GM23338 (cell line): ENCODE measurements around the gene ST6GALNAC3. TPM values are rescaled to one million over a fixed set of nuclear protein-coding genes. Genes with fewer than 3 reads are reported as not detected.

ENCODE experiments used
- ATAC-seq: fragments of 200-7000 bp; cut with Tn5 transposase; 3 replicates; pipeline ENCODE4 v1.9.1; 2020
- DNase-seq: peaks from one replicate; pipeline ENCODE4 v3.0.0-alpha.2; 2015; ENCODE audit warnings: low spot score
- H2AFZ ChIP-seq: fragments of 200-600 bp; sonication (generic); 2 replicates; pipeline ENCODE4 v1.8.0; 2016; ENCODE audit warnings: antibody characterized with exemption, mild to moderate bottlenecking, moderate library complexity
- H3F3A ChIP-seq: fragments of 200-600 bp; sonication (generic); replicated peaks from 2 replicates; pipeline ENCODE4 v1.8.0; 2017; ENCODE audit warnings: antibody characterized with exemption, mixed run types, low read depth
- H3K27ac ChIP-seq: fragments of 200-600 bp; sonication (generic); 2 replicates; pipeline ENCODE4 v1.6.1; 2016; ENCODE audit warnings: low read depth
- H3K27me3 ChIP-seq: fragments of 200-600 bp; sonication (generic); 2 replicates; pipeline ENCODE4 v1.8.0; 2016; ENCODE audit warnings: mild to moderate bottlenecking, mixed run types, moderate library complexity; ENCODE audit not compliant: insufficient read depth
- H3K36me3 ChIP-seq: fragments of 200-600 bp; sonication (generic); 2 replicates; pipeline ENCODE4 v1.8.0; 2016; ENCODE audit warnings: mild to moderate bottlenecking; ENCODE audit not compliant: insufficient read depth
- H3K4me1 ChIP-seq: fragments of 200-600 bp; sonication (generic); 2 replicates; pipeline ENCODE4 v1.8.0; 2016; ENCODE audit warnings: mild to moderate bottlenecking, moderate library complexity; ENCODE audit not compliant: insufficient read depth
- H3K4me2 ChIP-seq: fragments of 200-600 bp; sonication (generic); 2 replicates; pipeline ENCODE4 v1.7.1; 2017; ENCODE audit warnings: mixed run types
- H3K4me3 ChIP-seq: fragments of 200-600 bp; sonication (generic); 2 replicates; pipeline ENCODE4 v1.6.1; 2016; ENCODE audit warnings: mixed run types
- H3K79me2 ChIP-seq: fragments of 200-600 bp; sonication (generic); replicated peaks from 2 replicates; pipeline ENCODE4 v1.8.0; 2017; ENCODE audit warnings: mild to moderate bottlenecking; ENCODE audit not compliant: insufficient read depth
- H3K9me2 ChIP-seq: fragments of 200-600 bp; sonication (generic); 2 replicates; pipeline ENCODE4 v1.8.0; 2017; ENCODE audit not compliant: insufficient read depth
- H4K20me1 ChIP-seq: fragments of 200-600 bp; sonication (generic); replicated peaks from 2 replicates; pipeline ENCODE4 v1.8.0; 2017; ENCODE audit warnings: mild to moderate bottlenecking; ENCODE audit not compliant: insufficient read depth
- H3K27ac Mint-ChIP-seq: 2 replicates; pipeline ENCODE4 v1.8.0; 2020; ENCODE audit warnings: inconsistent platforms, mild to moderate bottlenecking, moderate library complexity, mixed read lengths
- H3K27me3 Mint-ChIP-seq: 3 replicates; pipeline ENCODE4 v1.8.0; 2022; ENCODE audit warnings: low read depth, mild to moderate bottlenecking, moderate library complexity, mixed read lengths, inconsistent platforms; ENCODE audit not compliant: insufficient read depth, poor library complexity
- H3K36me3 Mint-ChIP-seq: 3 replicates; pipeline ENCODE4 v1.8.0; 2021; ENCODE audit warnings: low read depth, mild to moderate bottlenecking, inconsistent platforms, moderate library complexity, mixed read lengths
- H3K4me1 Mint-ChIP-seq: 3 replicates; pipeline ENCODE4 v1.8.0; 2020; ENCODE audit warnings: mild to moderate bottlenecking, inconsistent platforms, mixed read lengths
- H3K4me3 Mint-ChIP-seq: 3 replicates; pipeline ENCODE4 v1.8.0; 2021; ENCODE audit warnings: moderate library complexity, mild to moderate bottlenecking, inconsistent platforms, mixed read lengths
- H3K9me3 Mint-ChIP-seq: 3 replicates; pipeline ENCODE4 v1.8.0; 2020; ENCODE audit warnings: moderate library complexity, mild to moderate bottlenecking, inconsistent platforms, mixed read lengths
- CREB1 ChIP-seq: fragments of 250-450 bp; sonication (Bioruptor Pico); IDR thresholded peaks from 2 replicates; pipeline ENCODE4 v1.5.0; 2020; ENCODE audit warnings: low read depth, mild to moderate bottlenecking, moderate library complexity
- EZH2 ChIP-seq: fragments of 200-600 bp; sonication (generic); IDR thresholded peaks from one replicate; pipeline ENCODE4 v1.8.0; 2017; ENCODE audit warnings: antibody characterized with exemption, mild to moderate bottlenecking, low read depth; ENCODE audit not compliant: unreplicated experiment
- EZH2phosphoT487 ChIP-seq: fragments of 200-600 bp; sonication (generic); IDR thresholded peaks from one replicate; pipeline ENCODE4 v1.8.1; 2018; ENCODE audit warnings: antibody characterized with exemption; ENCODE audit not compliant: unreplicated experiment
- JUNB ChIP-seq: IDR thresholded peaks from one replicate; pipeline ENCODE4 v1.6.1; 2016; ENCODE audit warnings: antibody characterized with exemption; ENCODE audit not compliant: unreplicated experiment
- NANOG ChIP-seq: IDR thresholded peaks from 2 replicates; pipeline ENCODE4 v1.6.1; 2016; ENCODE audit warnings: antibody characterized with exemption, borderline replicate concordance
- POLR2AphosphoS5 ChIP-seq: IDR thresholded peaks from 2 replicates; pipeline ENCODE4 v1.6.1; 2016; ENCODE audit warnings: antibody characterized with exemption, low read depth
- STAT1 ChIP-seq: IDR thresholded peaks from one replicate; pipeline ENCODE4 v1.6.1; 2016; ENCODE audit warnings: antibody characterized with exemption; ENCODE audit not compliant: unreplicated experiment
- ZNF114 ChIP-seq: fragments of 250-450 bp; sonication (Bioruptor Pico); IDR thresholded peaks from 2 replicates; pipeline ENCODE4 v1.5.0; 2020; ENCODE audit warnings: mild to moderate bottlenecking, moderate library complexity
- ZNF331 ChIP-seq: fragments of 250-450 bp; sonication (Bioruptor Pico); IDR thresholded peaks from 2 replicates; pipeline ENCODE4 v1.5.0; 2020; ENCODE audit warnings: low read depth, mild to moderate bottlenecking, moderate library complexity
- polyA plus RNA-seq: library from polyadenylated mRNA; unstranded; fragments of >200 nt; fragmentation: Nextera tagmentation; extraction: Ambion mirVana; gene quantifications from 2 replicates; pipeline ENCODE4 v1.2.1, GENCODE V29; 2016
- total RNA-seq: library from RNA; depleted of rRNA; stranded (reverse); fragments of >200 nt; shearing (Covaris generic); gene quantifications from 2 replicates; pipeline ENCODE4 v1.2.3, GENCODE V29; 2014
- TF ChIP-seq, protein P1 (sequence below): IDR thresholded peaks from 2 replicates; pipeline ENCODE4 v1.6.1; 2016; ENCODE audit warnings: antibody characterized with exemption
- TF ChIP-seq, protein P2 (sequence below): IDR thresholded peaks from one replicate; pipeline ENCODE4 v1.6.1; 2018; ENCODE audit warnings: antibody characterized with exemption; ENCODE audit not compliant: unreplicated experiment
- TF ChIP-seq, protein P3 (sequence below), 2 experiments: fragments of 200-600 bp in 1 of 2; sonication (generic) in 1 of 2; conservative IDR thresholded peaks; 2 replicates each; pipeline versions ENCODE4 v1.5.1 to v1.6.1; 2016 to 2017; ENCODE audit warnings: antibody characterized with exemption in 2 of 2, low read depth in 2 of 2, mild to moderate bottlenecking in 2 of 2, moderate library complexity in 1 of 2
- TF ChIP-seq, protein P4 (sequence below): fragments of 250-450 bp; sonication (Bioruptor Pico); IDR thresholded peaks from 2 replicates; pipeline ENCODE4 v1.5.0; 2020; ENCODE audit warnings: mild to moderate bottlenecking, moderate library complexity

ST6GALNAC3 gene
- total and polyA plus RNA-seq, 2 experiments from 2014 or later = 4.7 to 11.6 TPM

DNA sequence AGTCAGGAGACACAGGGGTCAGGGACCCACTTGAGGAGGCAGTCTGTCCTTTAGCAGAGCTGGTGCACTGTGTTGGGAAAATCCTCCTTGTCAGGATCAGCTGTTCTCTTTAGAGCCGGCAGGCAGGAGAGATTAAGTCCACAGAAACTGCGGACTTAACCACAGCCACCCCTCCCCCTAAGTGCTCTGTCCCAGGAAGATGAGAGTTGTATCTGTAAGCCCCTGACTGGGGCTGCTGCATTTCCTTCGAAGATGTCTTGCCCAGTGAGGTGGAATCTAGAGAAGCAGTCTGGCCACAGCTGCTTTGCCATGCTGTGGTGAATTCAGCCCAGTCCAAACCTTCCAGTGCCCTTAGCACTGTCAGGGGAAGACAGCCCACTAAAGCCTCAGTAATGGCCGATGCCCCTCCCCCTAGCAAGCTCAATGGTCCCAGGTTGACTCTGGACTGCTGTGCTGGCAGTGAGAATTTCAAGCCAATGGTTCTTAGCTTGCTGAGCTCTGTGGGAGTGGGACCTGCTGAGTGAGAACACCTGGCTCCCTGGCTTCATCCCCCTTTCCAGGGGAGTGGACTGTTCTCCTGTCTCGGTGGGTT, 172.8 kb downstream of the ST6GALNAC3 start:
- Histone ChIP-seq H3F3A (no peaks in the 10 kb centered on the region), H3K9me2 (0 out of 2 replicates have a peak, but pooled peaks cover 4% of the 10 kb centered on the region), H4K20me1 (no peaks in the 10 kb centered on the region), H3K4me2 (peak overlapping the region; percentile 43), H3K79me2 (peaks cover 22% of the 10 kb centered on the region), H3K27me3 (no peaks in the 10 kb centered on the region), H3K4me1 (peaks cover 33% of the 10 kb centered on the region), H3K36me3 (peaks cover 3% of the 10 kb centered on the region; the same call in 1 of the 2 replicates), H3K27ac (no peak overlapping the region), H3K4me3 (no peak overlapping the region), H2AFZ (no peak overlapping the region)
- H3K36me3 Mint-ChIP-seq = peaks cover 31% of the 10 kb centered on the region
- peak; percentile 47 for DNase-seq
- TF ChIP-seq STAT1 (no peak), EZH2phosphoT487 (no peak), JUNB (no peak), NANOG (no peak), ZNF114 (CRISPR knock-in tag) (no peak), ZNF331 (CRISPR knock-in tag) (no peak), CREB1 (no peak), POLR2AphosphoS5 (no peak), EZH2 (no peak)
- TF ChIP-seq, protein P1, sequence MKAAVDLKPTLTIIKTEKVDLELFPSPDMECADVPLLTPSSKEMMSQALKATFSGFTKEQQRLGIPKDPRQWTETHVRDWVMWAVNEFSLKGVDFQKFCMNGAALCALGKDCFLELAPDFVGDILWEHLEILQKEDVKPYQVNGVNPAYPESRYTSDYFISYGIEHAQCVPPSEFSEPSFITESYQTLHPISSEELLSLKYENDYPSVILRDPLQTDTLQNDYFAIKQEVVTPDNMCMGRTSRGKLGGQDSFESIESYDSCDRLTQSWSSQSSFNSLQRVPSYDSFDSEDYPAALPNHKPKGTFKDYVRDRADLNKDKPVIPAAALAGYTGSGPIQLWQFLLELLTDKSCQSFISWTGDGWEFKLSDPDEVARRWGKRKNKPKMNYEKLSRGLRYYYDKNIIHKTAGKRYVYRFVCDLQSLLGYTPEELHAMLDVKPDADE = no peak
- TF ChIP-seq, protein P2, sequence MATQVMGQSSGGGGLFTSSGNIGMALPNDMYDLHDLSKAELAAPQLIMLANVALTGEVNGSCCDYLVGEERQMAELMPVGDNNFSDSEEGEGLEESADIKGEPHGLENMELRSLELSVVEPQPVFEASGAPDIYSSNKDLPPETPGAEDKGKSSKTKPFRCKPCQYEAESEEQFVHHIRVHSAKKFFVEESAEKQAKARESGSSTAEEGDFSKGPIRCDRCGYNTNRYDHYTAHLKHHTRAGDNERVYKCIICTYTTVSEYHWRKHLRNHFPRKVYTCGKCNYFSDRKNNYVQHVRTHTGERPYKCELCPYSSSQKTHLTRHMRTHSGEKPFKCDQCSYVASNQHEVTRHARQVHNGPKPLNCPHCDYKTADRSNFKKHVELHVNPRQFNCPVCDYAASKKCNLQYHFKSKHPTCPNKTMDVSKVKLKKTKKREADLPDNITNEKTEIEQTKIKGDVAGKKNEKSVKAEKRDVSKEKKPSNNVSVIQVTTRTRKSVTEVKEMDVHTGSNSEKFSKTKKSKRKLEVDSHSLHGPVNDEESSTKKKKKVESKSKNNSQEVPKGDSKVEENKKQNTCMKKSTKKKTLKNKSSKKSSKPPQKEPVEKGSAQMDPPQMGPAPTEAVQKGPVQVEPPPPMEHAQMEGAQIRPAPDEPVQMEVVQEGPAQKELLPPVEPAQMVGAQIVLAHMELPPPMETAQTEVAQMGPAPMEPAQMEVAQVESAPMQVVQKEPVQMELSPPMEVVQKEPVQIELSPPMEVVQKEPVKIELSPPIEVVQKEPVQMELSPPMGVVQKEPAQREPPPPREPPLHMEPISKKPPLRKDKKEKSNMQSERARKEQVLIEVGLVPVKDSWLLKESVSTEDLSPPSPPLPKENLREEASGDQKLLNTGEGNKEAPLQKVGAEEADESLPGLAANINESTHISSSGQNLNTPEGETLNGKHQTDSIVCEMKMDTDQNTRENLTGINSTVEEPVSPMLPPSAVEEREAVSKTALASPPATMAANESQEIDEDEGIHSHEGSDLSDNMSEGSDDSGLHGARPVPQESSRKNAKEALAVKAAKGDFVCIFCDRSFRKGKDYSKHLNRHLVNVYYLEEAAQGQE = no peak
- TF ChIP-seq, protein P3, sequence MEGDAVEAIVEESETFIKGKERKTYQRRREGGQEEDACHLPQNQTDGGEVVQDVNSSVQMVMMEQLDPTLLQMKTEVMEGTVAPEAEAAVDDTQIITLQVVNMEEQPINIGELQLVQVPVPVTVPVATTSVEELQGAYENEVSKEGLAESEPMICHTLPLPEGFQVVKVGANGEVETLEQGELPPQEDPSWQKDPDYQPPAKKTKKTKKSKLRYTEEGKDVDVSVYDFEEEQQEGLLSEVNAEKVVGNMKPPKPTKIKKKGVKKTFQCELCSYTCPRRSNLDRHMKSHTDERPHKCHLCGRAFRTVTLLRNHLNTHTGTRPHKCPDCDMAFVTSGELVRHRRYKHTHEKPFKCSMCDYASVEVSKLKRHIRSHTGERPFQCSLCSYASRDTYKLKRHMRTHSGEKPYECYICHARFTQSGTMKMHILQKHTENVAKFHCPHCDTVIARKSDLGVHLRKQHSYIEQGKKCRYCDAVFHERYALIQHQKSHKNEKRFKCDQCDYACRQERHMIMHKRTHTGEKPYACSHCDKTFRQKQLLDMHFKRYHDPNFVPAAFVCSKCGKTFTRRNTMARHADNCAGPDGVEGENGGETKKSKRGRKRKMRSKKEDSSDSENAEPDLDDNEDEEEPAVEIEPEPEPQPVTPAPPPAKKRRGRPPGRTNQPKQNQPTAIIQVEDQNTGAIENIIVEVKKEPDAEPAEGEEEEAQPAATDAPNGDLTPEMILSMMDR (conservative IDR thresholded peaks at IDR 0.05; ENCODE audit: low read depth in 2 of 2) = no peak
- TF ChIP-seq, protein P4, sequence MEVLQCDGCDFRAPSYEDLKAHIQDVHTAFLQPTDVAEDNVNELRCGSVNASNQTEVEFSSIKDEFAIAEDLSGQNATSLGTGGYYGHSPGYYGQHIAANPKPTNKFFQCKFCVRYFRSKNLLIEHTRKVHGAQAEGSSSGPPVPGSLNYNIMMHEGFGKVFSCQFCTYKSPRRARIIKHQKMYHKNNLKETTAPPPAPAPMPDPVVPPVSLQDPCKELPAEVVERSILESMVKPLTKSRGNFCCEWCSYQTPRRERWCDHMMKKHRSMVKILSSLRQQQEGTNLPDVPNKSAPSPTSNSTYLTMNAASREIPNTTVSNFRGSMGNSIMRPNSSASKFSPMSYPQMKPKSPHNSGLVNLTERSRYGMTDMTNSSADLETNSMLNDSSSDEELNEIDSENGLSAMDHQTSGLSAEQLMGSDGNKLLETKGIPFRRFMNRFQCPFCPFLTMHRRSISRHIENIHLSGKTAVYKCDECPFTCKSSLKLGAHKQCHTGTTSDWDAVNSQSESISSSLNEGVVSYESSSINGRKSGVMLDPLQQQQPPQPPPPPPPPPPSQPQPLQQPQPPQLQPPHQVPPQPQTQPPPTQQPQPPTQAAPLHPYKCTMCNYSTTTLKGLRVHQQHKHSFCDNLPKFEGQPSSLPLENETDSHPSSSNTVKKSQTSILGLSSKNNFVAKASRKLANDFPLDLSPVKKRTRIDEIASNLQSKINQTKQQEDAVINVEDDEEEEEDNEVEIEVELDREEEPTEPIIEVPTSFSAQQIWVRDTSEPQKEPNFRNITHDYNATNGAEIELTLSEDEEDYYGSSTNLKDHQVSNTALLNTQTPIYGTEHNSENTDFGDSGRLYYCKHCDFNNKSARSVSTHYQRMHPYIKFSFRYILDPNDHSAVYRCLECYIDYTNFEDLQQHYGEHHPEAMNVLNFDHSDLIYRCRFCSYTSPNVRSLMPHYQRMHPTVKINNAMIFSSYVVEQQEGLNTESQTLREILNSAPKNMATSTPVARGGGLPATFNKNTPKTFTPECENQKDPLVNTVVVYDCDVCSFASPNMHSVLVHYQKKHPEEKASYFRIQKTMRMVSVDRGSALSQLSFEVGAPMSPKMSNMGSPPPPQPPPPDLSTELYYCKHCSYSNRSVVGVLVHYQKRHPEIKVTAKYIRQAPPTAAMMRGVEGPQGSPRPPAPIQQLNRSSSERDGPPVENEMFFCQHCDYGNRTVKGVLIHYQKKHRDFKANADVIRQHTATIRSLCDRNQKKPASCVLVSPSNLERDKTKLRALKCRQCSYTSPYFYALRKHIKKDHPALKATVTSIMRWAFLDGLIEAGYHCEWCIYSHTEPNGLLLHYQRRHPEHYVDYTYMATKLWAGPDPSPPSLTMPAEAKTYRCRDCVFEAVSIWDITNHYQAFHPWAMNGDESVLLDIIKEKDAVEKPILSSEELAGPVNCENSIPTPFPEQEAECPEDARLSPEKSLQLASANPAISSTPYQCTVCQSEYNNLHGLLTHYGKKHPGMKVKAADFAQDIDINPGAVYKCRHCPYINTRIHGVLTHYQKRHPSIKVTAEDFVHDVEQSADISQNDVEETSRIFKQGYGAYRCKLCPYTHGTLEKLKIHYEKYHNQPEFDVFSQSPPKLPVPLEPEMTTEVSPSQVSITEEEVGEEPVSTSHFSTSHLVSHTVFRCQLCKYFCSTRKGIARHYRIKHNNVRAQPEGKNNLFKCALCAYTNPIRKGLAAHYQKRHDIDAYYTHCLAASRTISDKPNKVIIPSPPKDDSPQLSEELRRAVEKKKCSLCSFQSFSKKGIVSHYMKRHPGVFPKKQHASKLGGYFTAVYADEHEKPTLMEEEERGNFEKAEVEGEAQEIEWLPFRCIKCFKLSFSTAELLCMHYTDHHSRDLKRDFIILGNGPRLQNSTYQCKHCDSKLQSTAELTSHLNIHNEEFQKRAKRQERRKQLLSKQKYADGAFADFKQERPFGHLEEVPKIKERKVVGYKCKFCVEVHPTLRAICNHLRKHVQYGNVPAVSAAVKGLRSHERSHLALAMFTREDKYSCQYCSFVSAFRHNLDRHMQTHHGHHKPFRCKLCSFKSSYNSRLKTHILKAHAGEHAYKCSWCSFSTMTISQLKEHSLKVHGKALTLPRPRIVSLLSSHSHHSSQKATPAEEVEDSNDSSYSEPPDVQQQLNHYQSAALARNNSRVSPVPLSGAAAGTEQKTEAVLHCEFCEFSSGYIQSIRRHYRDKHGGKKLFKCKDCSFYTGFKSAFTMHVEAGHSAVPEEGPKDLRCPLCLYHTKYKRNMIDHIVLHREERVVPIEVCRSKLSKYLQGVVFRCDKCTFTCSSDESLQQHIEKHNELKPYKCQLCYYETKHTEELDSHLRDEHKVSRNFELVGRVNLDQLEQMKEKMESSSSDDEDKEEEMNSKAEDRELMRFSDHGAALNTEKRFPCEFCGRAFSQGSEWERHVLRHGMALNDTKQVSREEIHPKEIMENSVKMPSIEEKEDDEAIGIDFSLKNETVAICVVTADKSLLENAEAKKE = no peak
- H3K9me3 Mint-ChIP-seq = peaks cover 30% of the 10 kb centered on the region
- H3K27me3 Mint-ChIP-seq = peaks cover 3% of the 10 kb centered on the region
- no peak overlapping the region for H3K4me3 Mint-ChIP-seq
- H3K4me1 Mint-ChIP-seq = peaks cover 45% of the 10 kb centered on the region
- peak; percentile 83 for ATAC-seq
- no peak overlapping the region for H3K27ac Mint-ChIP-seq
